K562 (cell line): Measurements from ENCODE around the gene NUP85. TPM values are rescaled to one million over a fixed set of nuclear protein-coding genes. Genes with fewer than 3 reads are reported as not detected.

ENCODE experiments used
- ASH1L ChIP-seq: fragments of 450-650 bp; IDR thresholded peaks from 2 replicates; pipeline ENCODE4 v1.6.1; 2018; ENCODE audit warnings: borderline replicate concordance, mild to moderate bottlenecking, low read depth; ENCODE audit not compliant: partially characterized antibody
- MAFK ChIP-seq: IDR thresholded peaks from 2 replicates; pipeline ENCODE4 v1.6.1; 2011; ENCODE audit warnings: low read length, improper control_type of control experiment
- NFRKB ChIP-seq: fragments of 450-650 bp; IDR thresholded peaks from 2 replicates; pipeline ENCODE4 v1.6.1; 2016; ENCODE audit warnings: low read depth
- SRF ChIP-seq, 2 experiments: fragments of 250-450, 450-650 bp in 1 of 2; sonication (Bioruptor Pico) in 1 of 2; sonication (generic) in 1 of 2; formaldehyde crosslinking; IDR thresholded peaks; 2 replicates each; pipeline versions ENCODE4 v1.5.0 to v1.5.1; 2020 to 2022; ENCODE audit warnings: mild to moderate bottlenecking in 1 of 2, missing genetic modification reagents in 1 of 2
- STAG1 ChIP-seq: sonication (generic); formaldehyde crosslinking; IDR thresholded peaks from 2 replicates; pipeline ENCODE4 v1.5.0; 2020; ENCODE audit warnings: missing genetic modification reagents, borderline replicate concordance
- ZFX ChIP-seq: sonication (generic); formaldehyde crosslinking; IDR thresholded peaks from 2 replicates; pipeline ENCODE4 v1.8.0; 2022; ENCODE audit warnings: mild to moderate bottlenecking, missing genetic modification reagents, moderate library complexity
- ZNF76 ChIP-seq: fragments of 250-450 bp; sonication (Bioruptor Pico); IDR thresholded peaks from 2 replicates; pipeline ENCODE4 v1.4.0; 2020; ENCODE audit warnings: mild to moderate bottlenecking, moderate library complexity, borderline replicate concordance
- polyA plus RNA-seq, 8 experiments: library from polyadenylated mRNA; depleted of rRNA in 4 of 8; stranded (reverse) in 5 of 8; unstranded in 3 of 8; fragments of >200 nt; fragmentation: Nextera tagmentation in 2 of 8; fragmentation: Illumina TruSeq in 1 of 8; extraction: Ambion mirVana in 2 of 8; extraction: Trizol in 1 of 8; gene quantifications; 2 replicates each; pipeline versions ENCODE4 v1.2.1 to v1.2.3, GENCODE V29; 2011 to 2014; ENCODE audit warnings: inconsistent platforms in 1 of 8, missing spikeins in 1 of 8
- total RNA-seq, 7 experiments: library from RNA; depleted of rRNA in 6 of 7; stranded (reverse); fragments of >200 nt in 6 of 7; fragmentation: Illumina TruSeq in 2 of 7; extraction: Trizol in 2 of 7; gene quantifications; 2 replicates each; pipeline versions ENCODE4 v1.2.1 to v1.2.3, GENCODE V29; 2011 to 2021; ENCODE audit warnings: low replicate concordance in 1 of 7
- TF ChIP-seq, protein P1 (sequence below), 2 experiments: fragments of 450-650 bp; IDR thresholded peaks; 2 replicates each; pipeline ENCODE4 v1.6.1; 2016
- TF ChIP-seq, protein P2 (sequence below): sonication (generic); formaldehyde crosslinking; IDR thresholded peaks from 2 replicates; pipeline ENCODE4 v1.8.1; 2023; ENCODE audit warnings: mild to moderate bottlenecking, missing genetic modification reagents
- TF ChIP-seq, protein P3 (sequence below): fragments of 450-650 bp; IDR thresholded peaks from 2 replicates; pipeline ENCODE4 v1.6.1; 2016; ENCODE audit warnings: low read depth
- TF ChIP-seq, protein P4 (sequence below): fragments of 250-450 bp; sonication (Bioruptor Pico); IDR thresholded peaks from 2 replicates; pipeline ENCODE4 v1.4.0; 2020

NUP85 gene
- total and polyA plus RNA-seq, 9 of the 15 experiments (the other 6 are each of a cell fraction or from before 2014, with no cell fraction given) = 50.2 to 177 (median 110) TPM

DNA sequence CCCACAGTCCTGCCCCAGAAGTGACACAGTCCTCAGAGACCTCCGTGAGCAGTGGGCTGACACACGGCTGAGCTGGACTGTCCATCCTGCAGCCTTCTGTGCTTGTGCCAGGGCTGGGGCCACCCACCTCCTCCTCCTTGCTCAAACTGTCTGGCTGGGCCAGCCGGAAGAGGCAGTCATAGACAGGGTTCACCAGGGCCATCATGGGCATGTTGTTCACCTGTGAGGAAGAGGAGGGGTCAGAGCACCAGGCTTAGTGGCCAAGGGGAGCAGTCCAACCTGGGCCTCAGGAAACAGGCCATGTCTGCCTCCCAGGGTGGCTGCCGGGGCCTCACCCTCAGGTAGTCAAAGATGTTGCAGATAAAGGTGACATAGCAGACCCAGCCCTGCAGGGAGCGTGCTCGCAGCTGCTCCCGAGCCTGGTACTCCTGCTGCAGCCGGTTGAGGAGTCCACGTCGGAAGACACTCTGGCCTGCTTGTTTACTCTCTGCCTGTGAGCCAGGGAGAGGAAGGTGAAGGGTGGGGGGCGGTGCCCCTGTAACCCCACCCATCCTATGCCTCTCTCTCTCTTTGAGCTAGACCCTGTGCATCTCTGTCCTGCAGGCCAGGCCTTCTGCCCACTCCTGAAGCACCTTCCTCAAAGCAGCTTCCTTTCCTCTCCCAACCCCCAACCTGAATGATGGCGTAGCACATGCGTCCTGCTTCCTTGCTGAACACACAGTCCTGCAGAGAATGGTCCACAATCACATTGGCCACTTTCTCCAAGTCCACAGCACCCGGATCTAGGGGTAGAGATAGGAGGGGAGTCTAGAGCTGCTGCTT, 62.1 kb downstream of the NUP85 start (continued):
- TF ChIP-seq, protein P1, sequence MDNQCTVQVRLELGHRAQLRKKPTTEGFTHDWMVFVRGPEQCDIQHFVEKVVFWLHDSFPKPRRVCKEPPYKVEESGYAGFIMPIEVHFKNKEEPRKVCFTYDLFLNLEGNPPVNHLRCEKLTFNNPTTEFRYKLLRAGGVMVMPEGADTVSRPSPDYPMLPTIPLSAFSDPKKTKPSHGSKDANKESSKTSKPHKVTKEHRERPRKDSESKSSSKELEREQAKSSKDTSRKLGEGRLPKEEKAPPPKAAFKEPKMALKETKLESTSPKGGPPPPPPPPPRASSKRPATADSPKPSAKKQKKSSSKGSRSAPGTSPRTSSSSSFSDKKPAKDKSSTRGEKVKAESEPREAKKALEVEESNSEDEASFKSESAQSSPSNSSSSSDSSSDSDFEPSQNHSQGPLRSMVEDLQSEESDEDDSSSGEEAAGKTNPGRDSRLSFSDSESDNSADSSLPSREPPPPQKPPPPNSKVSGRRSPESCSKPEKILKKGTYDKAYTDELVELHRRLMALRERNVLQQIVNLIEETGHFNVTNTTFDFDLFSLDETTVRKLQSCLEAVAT (IDR thresholded peaks at IDR 0.05) = no peak
- no peak for TF ChIP-seq MAFK
- TF ChIP-seq, protein P2, sequence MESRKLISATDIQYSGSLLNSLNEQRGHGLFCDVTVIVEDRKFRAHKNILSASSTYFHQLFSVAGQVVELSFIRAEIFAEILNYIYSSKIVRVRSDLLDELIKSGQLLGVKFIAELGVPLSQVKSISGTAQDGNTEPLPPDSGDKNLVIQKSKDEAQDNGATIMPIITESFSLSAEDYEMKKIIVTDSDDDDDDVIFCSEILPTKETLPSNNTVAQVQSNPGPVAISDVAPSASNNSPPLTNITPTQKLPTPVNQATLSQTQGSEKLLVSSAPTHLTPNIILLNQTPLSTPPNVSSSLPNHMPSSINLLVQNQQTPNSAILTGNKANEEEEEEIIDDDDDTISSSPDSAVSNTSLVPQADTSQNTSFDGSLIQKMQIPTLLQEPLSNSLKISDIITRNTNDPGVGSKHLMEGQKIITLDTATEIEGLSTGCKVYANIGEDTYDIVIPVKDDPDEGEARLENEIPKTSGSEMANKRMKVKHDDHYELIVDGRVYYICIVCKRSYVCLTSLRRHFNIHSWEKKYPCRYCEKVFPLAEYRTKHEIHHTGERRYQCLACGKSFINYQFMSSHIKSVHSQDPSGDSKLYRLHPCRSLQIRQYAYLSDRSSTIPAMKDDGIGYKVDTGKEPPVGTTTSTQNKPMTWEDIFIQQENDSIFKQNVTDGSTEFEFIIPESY (CRISPR knock-in tag) = peak; percentile 75
- TF ChIP-seq SRF (CRISPR knock-in tag; IDR thresholded peaks at IDR 0.05) = peak in 1 of 2 experiments; percentile 72; a peak in 1 of 4 replicates
- TF ChIP-seq, protein P3, sequence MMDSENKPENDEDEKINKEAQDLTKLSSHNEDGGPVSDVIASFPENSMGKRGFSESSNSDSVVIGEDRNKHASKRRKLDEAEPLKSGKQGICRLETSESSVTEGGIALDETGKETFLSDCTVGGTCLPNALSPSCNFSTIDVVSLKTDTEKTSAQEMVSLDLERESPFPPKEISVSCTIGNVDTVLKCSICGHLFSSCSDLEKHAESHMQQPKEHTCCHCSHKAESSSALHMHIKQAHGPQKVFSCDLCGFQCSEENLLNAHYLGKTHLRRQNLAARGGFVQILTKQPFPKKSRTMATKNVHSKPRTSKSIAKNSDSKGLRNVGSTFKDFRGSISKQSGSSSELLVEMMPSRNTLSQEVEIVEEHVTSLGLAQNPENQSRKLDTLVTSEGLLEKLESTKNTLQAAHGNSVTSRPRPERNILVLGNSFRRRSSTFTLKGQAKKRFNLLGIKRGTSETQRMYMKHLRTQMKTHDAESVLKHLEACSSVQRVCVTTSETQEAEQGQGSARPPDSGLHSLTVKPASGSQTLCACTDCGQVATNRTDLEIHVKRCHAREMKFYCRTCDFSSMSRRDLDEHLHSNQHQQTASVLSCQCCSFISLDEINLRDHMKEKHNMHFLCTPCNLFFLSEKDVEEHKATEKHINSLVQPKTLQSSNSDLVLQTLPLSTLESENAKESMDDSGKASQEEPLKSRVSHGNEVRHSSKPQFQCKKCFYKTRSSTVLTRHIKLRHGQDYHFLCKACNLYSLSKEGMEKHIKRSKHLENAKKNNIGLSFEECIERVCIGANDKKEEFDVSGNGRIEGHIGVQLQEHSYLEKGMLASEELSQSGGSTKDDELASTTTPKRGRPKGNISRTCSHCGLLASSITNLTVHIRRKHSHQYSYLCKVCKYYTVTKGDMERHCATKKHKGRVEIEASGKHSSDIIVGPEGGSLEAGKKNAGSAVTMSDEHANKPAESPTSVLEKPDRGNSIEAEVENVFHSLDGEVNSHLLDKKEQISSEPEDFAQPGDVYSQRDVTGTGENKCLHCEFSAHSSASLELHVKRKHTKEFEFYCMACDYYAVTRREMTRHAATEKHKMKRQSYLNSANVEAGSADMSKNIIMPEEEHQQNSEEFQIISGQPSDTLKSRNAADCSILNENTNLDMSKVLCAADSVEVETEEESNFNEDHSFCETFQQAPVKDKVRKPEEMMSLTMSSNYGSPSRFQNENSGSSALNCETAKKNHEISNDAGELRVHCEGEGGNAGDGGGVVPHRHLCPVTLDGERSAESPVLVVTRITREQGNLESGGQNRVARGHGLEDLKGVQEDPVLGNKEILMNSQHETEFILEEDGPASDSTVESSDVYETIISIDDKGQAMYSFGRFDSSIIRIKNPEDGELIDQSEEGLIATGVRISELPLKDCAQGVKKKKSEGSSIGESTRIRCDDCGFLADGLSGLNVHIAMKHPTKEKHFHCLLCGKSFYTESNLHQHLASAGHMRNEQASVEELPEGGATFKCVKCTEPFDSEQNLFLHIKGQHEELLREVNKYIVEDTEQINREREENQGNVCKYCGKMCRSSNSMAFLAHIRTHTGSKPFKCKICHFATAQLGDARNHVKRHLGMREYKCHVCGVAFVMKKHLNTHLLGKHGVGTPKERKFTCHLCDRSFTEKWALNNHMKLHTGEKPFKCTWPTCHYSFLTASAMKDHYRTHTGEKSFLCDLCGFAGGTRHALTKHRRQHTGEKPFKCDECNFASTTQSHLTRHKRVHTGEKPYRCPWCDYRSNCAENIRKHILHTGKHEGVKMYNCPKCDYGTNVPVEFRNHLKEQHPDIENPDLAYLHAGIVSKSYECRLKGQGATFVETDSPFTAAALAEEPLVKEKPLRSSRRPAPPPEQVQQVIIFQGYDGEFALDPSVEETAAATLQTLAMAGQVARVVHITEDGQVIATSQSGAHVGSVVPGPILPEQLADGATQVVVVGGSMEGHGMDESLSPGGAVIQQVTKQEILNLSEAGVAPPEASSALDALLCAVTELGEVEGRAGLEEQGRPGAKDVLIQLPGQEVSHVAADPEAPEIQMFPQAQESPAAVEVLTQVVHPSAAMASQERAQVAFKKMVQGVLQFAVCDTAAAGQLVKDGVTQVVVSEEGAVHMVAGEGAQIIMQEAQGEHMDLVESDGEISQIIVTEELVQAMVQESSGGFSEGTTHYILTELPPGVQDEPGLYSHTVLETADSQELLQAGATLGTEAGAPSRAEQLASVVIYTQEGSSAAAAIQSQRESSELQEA = no peak
- no peak for TF ChIP-seq ZNF76 (CRISPR knock-in tag)
- TF ChIP-seq ASH1L = no peak
- TF ChIP-seq ZFX = peak; percentile 62
- TF ChIP-seq, protein P4, sequence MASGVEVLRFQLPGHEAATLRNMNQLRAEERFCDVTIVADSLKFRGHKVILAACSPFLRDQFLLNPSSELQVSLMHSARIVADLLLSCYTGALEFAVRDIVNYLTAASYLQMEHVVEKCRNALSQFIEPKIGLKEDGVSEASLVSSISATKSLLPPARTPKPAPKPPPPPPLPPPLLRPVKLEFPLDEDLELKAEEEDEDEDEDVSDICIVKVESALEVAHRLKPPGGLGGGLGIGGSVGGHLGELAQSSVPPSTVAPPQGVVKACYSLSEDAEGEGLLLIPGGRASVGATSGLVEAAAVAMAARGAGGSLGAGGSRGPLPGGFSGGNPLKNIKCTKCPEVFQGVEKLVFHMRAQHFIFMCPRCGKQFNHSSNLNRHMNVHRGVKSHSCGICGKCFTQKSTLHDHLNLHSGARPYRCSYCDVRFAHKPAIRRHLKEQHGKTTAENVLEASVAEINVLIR (CRISPR knock-in tag) = no peak
- no peak for TF ChIP-seq NFRKB
- TF ChIP-seq STAG1 = peak; percentile 3; the same call in 1 of the 2 replicates
